ENCODE data around the gene LILRA5. TPM values are rescaled to one million over a fixed set of nuclear protein-coding genes. Genes with fewer than 3 reads are reported as not detected.
"Not testable (repeated sequence)": the region's sequence is repeated elsewhere in the genome, so short reads cannot be mapped to it uniquely, and the experiment has no call there.

LILRA5 gene
- total RNA-seq, 1 experiment from 2014 or later = not detected

DNA sequence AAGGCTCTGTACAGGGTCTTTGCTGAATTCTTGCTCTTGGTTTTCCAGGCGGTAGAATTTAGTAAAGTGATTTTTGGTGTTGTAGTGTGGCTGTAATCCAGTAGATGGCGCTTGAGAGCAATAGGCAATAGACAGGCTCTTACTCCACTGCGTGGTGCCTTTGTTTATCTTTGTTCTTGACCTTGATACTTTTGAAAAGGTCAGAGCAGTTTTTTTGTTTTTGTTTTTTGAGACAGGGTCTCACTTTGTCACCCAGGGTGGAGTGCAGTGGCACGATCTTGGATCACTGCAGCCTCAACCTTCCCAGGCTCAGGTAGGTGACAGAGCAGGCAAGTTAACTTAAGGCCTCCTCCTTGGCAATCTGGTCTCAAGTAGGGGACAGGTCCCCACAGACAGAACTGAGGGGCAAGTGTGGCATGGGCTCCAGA lies 12.2 kb upstream of the LILRA5 start:
- H3K9me3 ChIP-seq (ENCODE audit: low read depth, low read length, poor library complexity, severe bottlenecking) = no peaks in the 10 kb centered on the region
- H3K36me3 ChIP-seq (ENCODE audit: insufficient read depth, low read length, poor library complexity, severe bottlenecking) = no peaks in the 10 kb centered on the region
- H3K4me3 ChIP-seq (ENCODE audit: low read depth, low read length, poor library complexity, severe bottlenecking) = no peak overlapping the region
- peak; percentile 52 for DNase-seq (ENCODE audit: low spot score)
- TF ChIP-seq EZH2 (IDR thresholded peaks at IDR 0.05; ENCODE audit: borderline replicate concordance, low read depth, low read length, poor library complexity, severe bottlenecking) = no peak
- TF ChIP-seq, protein P1, sequence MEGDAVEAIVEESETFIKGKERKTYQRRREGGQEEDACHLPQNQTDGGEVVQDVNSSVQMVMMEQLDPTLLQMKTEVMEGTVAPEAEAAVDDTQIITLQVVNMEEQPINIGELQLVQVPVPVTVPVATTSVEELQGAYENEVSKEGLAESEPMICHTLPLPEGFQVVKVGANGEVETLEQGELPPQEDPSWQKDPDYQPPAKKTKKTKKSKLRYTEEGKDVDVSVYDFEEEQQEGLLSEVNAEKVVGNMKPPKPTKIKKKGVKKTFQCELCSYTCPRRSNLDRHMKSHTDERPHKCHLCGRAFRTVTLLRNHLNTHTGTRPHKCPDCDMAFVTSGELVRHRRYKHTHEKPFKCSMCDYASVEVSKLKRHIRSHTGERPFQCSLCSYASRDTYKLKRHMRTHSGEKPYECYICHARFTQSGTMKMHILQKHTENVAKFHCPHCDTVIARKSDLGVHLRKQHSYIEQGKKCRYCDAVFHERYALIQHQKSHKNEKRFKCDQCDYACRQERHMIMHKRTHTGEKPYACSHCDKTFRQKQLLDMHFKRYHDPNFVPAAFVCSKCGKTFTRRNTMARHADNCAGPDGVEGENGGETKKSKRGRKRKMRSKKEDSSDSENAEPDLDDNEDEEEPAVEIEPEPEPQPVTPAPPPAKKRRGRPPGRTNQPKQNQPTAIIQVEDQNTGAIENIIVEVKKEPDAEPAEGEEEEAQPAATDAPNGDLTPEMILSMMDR (conservative IDR thresholded peaks at IDR 0.05; ENCODE audit: low read depth, low read length) = peak; percentile 87
- peaks cover 10% of the 10 kb centered on the region for H3K27me3 ChIP-seq (replicated peaks; ENCODE audit: insufficient read depth, low read depth, low read length, poor library complexity)
- ChIA-PET POLR2A (ENCODE audit: low non-redundant PET) (no interaction called here), CTCF (interaction anchor here (0.6 to 1.1 kb wide), 2 partner anchors 8 to 61 kb away, joined by 3 to 9 read pairs; no protein-coding TSS in a partner anchor)
- no peaks in the 10 kb centered on the region for H3K4me1 ChIP-seq (ENCODE audit: insufficient read depth, low read length, poor library complexity, severe bottlenecking)
- H3K27ac ChIP-seq (ENCODE audit: low read depth, low read length, poor library complexity, severe bottlenecking) = no peak overlapping the region
- intact Hi-C loops (cut with micrococcal nuclease; ENCODE audit: unreplicated experiment) = loop anchor here (1.0 kb wide), 1 partner anchor 66 kb away; no protein-coding TSS in a partner anchor
- BruUV-seq (replicated peaks) = no TSS peak

DNA sequence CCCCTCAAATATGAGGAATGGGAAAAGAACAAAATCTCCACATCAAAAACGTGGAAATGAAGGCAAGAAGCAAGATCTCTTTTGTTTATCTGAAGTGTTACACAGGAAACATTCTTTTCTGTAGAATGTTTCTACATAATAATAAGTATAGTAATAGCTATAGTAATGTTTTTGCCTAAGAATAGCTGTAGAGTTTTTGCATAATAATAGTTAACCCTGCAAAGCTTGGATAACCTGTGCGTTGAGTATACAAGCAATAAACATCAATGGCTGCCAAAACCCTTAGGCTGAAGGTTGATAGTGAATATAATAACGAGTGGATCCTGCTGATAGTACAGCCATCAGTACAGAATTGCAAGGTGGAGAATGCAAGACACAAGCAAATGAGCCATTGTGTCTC lies 11.1 kb upstream of the LILRA5 start:
- Histone ChIP-seq H3K4me3 (ENCODE audit: low read depth, low read length, poor library complexity, severe bottlenecking) (no peak overlapping the region), H3K27ac (ENCODE audit: low read depth, low read length, poor library complexity, severe bottlenecking) (no peak overlapping the region), H3K27me3 (replicated peaks; ENCODE audit: insufficient read depth, low read depth, low read length, poor library complexity) (peaks cover 21% of the 10 kb centered on the region), H3K9me3 (ENCODE audit: low read depth, low read length, poor library complexity, severe bottlenecking) (no peaks in the 10 kb centered on the region), H3K36me3 (ENCODE audit: insufficient read depth, low read length, poor library complexity, severe bottlenecking) (no peaks in the 10 kb centered on the region), H3K4me1 (ENCODE audit: insufficient read depth, low read length, poor library complexity, severe bottlenecking) (no peaks in the 10 kb centered on the region)
- no peak for TF ChIP-seq EZH2 (IDR thresholded peaks at IDR 0.05; ENCODE audit: borderline replicate concordance, low read depth, low read length, poor library complexity, severe bottlenecking)
- TF ChIP-seq, protein P1 (conservative IDR thresholded peaks at IDR 0.05; ENCODE audit: low read depth, low read length) = no peak
- intact Hi-C loops (cut with micrococcal nuclease; ENCODE audit: unreplicated experiment) = no loop called here
- no TSS peak for BruUV-seq (replicated peaks)
- ChIA-PET CTCF (no interaction called here), POLR2A (ENCODE audit: low non-redundant PET) (no interaction called here)
- DNase-seq (ENCODE audit: low spot score) = no peak

DNA sequence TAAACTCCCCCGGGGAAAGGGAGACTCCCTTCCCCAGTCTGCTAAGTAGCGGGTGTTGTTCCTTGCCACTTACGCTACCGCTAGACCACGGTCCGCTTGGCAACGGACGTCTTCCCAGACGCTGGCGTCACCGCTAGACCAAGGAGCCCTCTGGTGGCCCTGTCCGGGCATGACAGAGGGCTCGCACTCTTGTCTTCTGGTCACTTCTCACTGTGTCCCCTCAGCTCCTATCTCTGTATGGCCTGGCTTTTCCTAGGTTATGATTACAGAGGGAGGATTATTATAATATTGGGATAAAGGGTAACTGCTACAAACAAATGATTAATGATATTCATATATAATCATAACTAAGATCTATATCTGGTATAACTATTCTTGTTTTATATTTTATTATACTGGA lies 10.0 kb upstream of the LILRA5 start:
- CTCF ChIA-PET = interaction anchor here (0.6 kb wide), 1 partner anchor 69 kb away, joined by 10 read pairs; no protein-coding TSS in a partner anchor
- H3K27ac ChIP-seq (ENCODE audit: low read depth, low read length, poor library complexity, severe bottlenecking); H3K36me3 ChIP-seq (ENCODE audit: insufficient read depth, low read length, poor library complexity, severe bottlenecking); POLR2A ChIA-PET (ENCODE audit: low non-redundant PET); H3K4me1 ChIP-seq (ENCODE audit: insufficient read depth, low read length, poor library complexity, severe bottlenecking); DNase-seq (ENCODE audit: low spot score); H3K9me3 ChIP-seq (ENCODE audit: low read depth, low read length, poor library complexity, severe bottlenecking); H3K4me3 ChIP-seq (ENCODE audit: low read depth, low read length, poor library complexity, severe bottlenecking); BruUV-seq (replicated peaks); intact Hi-C loops (cut with micrococcal nuclease; ENCODE audit: unreplicated experiment): not testable (repeated sequence)
- peaks cover 30% of the 10 kb centered on the region for H3K27me3 ChIP-seq (replicated peaks; ENCODE audit: insufficient read depth, low read depth, low read length, poor library complexity)

DNA sequence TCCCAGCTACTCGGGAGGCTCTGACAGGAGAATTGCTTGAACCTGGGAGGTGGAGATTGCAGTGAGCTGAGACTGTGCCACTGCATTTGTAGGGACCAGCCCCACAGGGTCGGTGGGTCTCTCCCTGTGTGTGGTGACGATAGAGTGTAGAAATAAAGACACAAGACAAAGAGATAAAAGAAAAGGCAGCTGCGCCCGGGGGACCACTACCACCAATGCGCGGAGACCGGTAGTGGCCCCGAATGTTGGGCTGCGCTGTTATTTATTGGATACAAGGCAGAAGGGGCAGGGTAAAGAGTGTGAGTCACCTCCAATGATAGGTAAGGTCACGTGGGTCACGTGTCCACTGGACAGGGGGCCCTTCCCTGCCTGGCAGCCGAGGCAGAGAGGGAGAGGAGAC lies 9.3 kb upstream of the LILRA5 start:
- peaks cover 36% of the 10 kb centered on the region for H3K27me3 ChIP-seq (replicated peaks; ENCODE audit: insufficient read depth, low read depth, low read length, poor library complexity)
- H3K9me3 ChIP-seq (ENCODE audit: low read depth, low read length, poor library complexity, severe bottlenecking); H3K4me1 ChIP-seq (ENCODE audit: insufficient read depth, low read length, poor library complexity, severe bottlenecking); H3K4me3 ChIP-seq (ENCODE audit: low read depth, low read length, poor library complexity, severe bottlenecking); H3K27ac ChIP-seq (ENCODE audit: low read depth, low read length, poor library complexity, severe bottlenecking); H3K36me3 ChIP-seq (ENCODE audit: insufficient read depth, low read length, poor library complexity, severe bottlenecking); DNase-seq (ENCODE audit: low spot score); POLR2A ChIA-PET (ENCODE audit: low non-redundant PET); BruUV-seq (replicated peaks); intact Hi-C loops (cut with micrococcal nuclease; ENCODE audit: unreplicated experiment): not testable (repeated sequence)
- CTCF ChIA-PET = interaction anchor here (0.6 kb wide), 1 partner anchor 19 kb away, joined by 4 read pairs; no protein-coding TSS in a partner anchor
